Activated CD4-positive, alpha-beta T cell treated with anti-CD3 and anti-CD28 coated beads for 48 hours (primary cell): ENCODE measurements around the gene GNB1L.

Source experiments
- DNase-seq: peaks from one replicate; pipeline ENCODE4 v3.0.0-alpha.2; 2020

GNB1L gene

GRCh38 chr22:19821523-19822300 is 33.0 kb downstream of the GNB1L start:
- no peak for DNase-seq

- no peak for DNase-seq
These were observed 33.7 kb downstream of the GNB1L start for GRCh38 chr22:19820880-19821522.

DNA sequence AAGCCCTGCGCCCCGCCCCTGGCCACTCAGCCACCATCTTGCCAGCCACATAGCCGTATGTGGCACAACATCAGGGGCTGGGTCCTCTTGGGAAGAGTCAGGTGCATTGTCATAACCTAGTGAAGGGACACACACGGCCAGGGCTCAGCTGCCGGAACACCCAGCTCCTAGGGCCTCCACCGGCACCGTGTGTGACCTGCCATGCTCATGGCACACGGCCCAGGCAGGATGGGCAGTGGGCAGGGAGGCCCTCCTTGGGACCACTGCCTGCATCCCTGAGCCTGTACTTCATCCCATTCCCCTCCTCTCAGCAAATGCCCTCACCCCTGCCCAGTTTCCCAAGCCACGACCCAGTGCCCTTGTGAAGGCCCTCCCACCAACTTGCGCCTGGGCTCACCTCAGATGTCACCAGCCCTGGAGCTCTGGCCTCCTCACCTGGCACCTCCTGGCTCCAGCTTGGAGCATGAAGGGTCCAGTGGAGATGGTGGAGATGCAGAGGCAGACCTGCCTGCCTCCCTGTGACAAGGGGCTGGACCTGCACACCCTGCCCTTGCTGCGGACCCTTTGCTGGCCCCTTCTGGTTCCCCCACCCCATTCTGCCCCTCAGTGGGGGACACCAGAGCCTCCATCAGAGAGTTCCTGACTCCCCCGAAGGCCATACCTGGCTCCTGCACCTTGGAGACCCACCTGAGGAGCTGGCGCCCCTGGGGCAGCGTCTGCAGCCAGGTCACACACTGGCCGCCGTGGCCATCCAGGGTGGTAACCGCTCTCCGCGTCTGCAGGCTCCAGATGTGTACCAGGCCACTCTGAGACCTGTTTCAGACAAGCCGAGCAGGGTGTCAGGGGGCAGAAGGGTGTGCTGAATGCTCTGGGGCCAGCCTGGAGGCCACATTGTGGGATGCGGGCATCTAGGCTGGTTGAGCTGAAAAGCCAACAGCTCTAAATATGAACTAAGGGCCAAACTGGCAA is 34.5 kb downstream of the GNB1L start:
- DNase-seq = no peak

DNA sequence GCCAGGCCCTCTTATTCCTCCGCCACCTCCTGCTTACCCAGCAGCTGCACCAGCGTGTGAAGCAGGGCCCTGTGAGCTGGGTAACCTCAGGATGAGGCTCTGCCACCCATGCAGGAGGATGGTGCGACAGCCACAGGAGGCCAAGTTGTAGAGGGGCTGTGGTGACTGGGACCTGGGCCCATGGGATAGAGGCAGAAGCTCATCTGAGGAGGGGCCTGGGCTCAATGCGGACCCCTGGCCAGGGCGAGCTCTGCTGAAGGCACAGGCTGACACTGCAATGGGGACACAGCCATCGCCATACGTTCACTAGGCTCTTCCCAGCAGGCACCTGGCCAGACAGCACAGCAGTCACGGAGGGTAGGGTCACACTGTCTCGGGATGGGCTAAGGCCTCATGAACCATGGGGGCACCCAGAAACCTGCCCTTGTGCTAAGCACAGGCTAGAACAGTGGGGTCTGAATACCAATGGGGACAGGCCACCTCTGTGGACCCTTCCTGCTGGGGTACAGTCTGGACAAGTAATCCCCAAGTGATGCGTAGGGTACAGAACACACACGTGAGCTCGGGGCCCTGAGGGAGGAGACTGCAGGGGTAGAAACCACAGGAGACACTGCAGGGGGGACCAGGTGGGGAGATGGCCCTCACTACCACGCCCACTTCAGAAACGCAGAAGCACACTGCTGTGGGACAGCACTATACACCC is 35.3 kb downstream of the GNB1L start:
- DNase-seq = no peak

- DNase-seq = no peak
These were observed 36.1 kb downstream of the GNB1L start for GRCh38 chr22:19818324-19819207.

DNA sequence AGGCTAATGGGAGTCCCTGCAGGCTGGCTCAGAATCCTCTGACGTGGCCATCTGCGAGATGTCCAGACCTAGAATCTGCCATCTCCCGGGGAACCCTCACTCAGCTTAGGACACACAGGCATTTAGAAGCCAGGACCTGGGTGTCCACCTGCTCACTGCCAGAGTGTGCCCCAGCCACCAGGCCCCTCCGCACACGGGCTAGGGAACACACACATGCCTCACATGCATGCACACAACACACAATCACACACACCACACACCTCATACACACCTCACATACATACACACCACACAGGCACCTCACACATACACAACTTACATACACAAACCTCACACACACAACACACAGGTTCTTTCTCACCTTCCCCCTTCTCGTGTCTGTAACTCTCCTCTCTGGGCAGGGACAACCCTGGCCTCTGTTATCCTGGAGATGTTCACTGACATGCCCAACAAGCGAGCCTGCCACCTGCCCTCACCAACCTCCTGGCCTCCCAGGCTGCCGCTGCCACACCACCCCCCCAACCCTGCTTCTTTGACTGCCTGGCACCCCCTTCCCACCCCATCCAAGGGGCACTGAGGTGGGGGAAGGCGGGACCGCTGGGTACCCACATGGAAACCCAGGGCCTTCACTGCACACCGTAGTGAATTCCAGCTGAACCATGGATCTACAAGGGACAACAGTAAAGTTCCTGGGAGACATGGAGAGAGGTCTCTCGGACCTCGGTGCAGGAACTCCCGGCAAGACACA is 38.1 kb downstream of the GNB1L start:
- DNase-seq = no peak

DNA sequence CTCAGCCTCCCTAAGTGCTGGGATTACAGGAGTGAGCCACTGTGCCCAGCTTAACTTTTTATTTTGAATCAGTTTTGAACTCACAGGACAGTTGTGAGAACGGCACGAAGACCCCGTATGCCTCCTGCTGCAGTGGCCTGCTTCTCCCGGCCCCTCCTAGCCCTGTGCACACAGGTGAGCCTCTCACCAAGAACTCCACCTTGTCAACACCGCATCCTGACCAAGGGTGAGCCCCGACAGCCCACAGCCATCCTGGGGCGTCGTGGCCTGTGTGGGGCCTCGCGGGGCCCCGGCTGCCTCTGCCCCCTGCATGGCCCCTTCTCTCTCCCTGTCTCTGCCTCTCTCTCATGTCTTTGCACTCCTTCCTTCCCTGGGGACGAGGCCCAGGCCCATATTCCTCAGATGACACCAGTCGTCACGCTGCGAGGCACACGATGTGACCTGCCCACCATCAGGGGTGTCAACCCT is 38.8 kb downstream of the GNB1L start:
- no peak for DNase-seq

GRCh38 chr22:19815093-19815822 is 39.4 kb downstream of the GNB1L start:
- DNase-seq = no peak

- DNase-seq = no peak
These were observed 40.2 kb downstream of the GNB1L start for GRCh38 chr22:19814428-19814827.

DNA sequence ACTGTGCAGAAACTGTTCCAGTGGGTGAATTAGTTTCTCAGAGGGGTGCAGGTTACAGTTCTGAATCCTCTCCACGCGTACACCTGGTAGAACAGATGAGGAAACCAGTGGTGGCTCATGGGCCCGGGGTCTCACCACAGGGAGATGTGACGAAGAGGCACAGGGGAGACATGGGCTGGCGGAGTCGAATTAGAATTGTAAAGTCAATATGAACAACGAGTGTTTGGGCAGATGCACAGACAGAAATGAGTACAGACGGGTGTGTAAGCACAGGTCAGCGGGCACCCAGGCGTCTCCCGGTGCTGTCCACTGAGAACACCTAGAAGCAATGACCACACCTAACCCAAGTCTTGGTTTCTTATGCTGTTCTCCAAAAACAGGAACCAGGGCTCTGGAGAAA is 41.8 kb downstream of the GNB1L start:
- DNase-seq = no peak

- no peak for DNase-seq
These were observed 42.6 kb downstream of the GNB1L start for GRCh38 chr22:19811811-19812771.

- DNase-seq = no peak
These were observed 43.5 kb downstream of the GNB1L start for GRCh38 chr22:19811211-19811621.

GRCh38 chr22:19810381-19811201 is 44.1 kb downstream of the GNB1L start:
- no peak for DNase-seq

- no peak for DNase-seq
These were observed 44.9 kb downstream of the GNB1L start for GRCh38 chr22:19809741-19810140.

DNA sequence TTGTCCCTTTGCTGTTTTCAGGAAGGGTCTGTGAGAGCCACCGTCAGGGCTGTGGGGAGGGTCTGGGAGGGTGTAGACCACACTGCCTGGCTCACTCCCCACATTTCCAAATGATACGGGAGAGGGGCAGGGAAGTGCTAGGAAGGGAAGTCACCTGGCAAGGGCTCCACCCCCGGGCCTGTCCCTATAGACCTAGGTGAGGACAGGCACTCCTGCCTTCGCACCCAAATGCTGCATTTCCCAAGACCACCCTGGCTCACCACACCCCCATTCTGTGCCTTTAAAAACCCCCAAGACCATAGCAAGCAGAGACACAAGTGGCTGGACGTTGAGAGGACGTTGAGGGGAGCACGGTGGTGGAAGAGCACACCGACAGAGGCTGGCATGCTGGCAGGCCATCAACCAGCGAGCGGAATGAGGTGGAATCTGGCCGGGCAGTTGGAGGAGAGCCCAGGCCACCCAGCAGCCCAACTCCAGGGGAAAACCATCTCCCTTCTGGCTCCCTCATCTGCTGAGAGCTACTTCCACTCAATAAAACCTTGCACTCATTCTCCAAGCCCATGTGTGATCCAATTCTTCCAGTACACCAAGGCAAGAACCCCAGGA is 45.7 kb downstream of the GNB1L start:
- no peak for DNase-seq

GRCh38 chr22:19807914-19808872 is 46.5 kb downstream of the GNB1L start:
- no peak for DNase-seq
